Measurements from ENCODE around the gene TSPO2. TPM values are rescaled to one million over a fixed set of nuclear protein-coding genes. Genes with fewer than 3 reads are reported as not detected.

Gene TSPO2
- total and polyA plus RNA-seq, 9 of the 15 experiments (the other 6 are each of a cell fraction or from before 2014, with no cell fraction given), result not detected

DNA sequence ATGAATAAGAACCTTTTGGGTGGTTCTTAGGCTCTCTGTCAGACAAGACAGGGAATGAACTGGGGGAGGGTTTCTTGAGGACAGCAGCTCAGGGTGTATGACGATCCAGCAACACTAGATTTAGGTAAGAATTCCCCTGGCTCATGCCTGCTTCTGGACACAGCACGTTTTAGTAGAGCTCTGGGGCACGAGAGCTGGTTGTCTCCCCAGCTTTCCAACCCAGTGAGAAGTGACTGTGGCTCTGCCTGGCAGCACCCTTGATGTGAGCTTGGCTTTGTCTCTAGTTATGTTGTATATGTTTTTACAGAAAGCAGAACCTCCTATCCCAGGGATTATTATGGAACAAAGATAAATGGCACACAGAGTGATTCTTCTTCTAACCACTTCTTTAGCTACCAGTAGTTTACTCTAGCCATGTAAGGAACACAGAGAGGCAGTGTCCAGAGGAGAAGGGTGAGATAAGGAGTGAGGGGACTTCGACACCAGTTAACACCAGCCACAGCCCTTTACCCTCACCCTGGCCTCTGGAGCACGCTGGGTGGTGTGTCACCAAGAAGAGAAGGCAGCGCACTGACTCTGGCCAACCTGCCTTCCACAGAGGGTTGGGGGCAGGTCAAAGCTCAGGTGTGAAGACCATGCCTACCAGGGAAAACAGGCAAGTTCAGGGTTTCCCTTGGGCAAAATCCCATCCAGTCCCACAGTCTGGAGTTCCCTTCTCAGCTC, 14.7 kb downstream of the TSPO2 start:
- ChIA-PET POLR2A (interaction anchor here (0.9 to 2.9 kb wide), 5 partner anchors 11 to 1170 kb away, joined by 3 to 11 read pairs (median 3); partner anchors contain the start of gene TSPO2), CTCF (ENCODE audit: low intra/inter-chr PET ratio) (interaction anchor here (1.3 kb wide), 1 partner anchor 14 kb away, joined by 4 read pairs; no protein-coding TSS in a partner anchor)
- H4K20me1 ChIP-seq (replicated peaks; ENCODE audit: control insufficient read depth, insufficient read depth, low read length), result no peaks in the 10 kb centered on the region
- TF ChIP-seq JUNB (CRISPR knock-in tag; conservative IDR thresholded peaks at IDR 0.05), result 0 out of 2 replicates have a peak, but pooled peaks have one; percentile 1
- TF ChIP-seq, protein P1, sequence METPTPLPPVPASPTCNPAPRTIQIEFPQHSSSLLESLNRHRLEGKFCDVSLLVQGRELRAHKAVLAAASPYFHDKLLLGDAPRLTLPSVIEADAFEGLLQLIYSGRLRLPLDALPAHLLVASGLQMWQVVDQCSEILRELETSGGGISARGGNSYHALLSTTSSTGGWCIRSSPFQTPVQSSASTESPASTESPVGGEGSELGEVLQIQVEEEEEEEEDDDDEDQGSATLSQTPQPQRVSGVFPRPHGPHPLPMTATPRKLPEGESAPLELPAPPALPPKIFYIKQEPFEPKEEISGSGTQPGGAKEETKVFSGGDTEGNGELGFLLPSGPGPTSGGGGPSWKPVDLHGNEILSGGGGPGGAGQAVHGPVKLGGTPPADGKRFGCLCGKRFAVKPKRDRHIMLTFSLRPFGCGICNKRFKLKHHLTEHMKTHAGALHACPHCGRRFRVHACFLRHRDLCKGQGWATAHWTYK (CRISPR knock-in tag; IDR thresholded peaks at IDR 0.05), result 0 out of 2 replicates have a peak, but pooled peaks have one; percentile 41
- TF ChIP-seq POLR3G (IDR thresholded peaks at IDR 0.05; ENCODE audit: extremely low read depth, insufficient read length, insufficient replicate concordance), result no peak
- TF ChIP-seq ZNF232 (CRISPR knock-in tag; IDR thresholded peaks at IDR 0.05), result no peak
- TF ChIP-seq NCOA6 (IDR thresholded peaks at IDR 0.05), result no peak
- no peak for TF ChIP-seq TAL1 (IDR thresholded peaks at IDR 0.05)
- no peaks in the 10 kb centered on the region for H3K27me3 ChIP-seq (ENCODE audit: control insufficient read depth in 2 of 2, insufficient read depth in 2 of 2, low read length in 2 of 2)
- H3K4me3 ChIP-seq, result no peak overlapping the region
- BruUV-seq (replicated peaks), result no TSS peak
- no peak overlapping the region; a peak in 1 of 4 replicates for H3K9ac ChIP-seq (ENCODE audit: insufficient read depth in 1 of 2, low read depth in 2 of 2, low read length in 2 of 2)
- FAIRE-seq, result no peak
- intact Hi-C loops (cut with micrococcal nuclease), result no loop called here
- DNase-seq (ENCODE audit: extremely low read depth in 1 of 4, low spot score in 3 of 4), result peak in 1 of 4 experiments; percentile 6
- no peaks in the 10 kb centered on the region for H3K9me3 ChIP-seq (replicated peaks; ENCODE audit: control insufficient read depth, insufficient read depth, low read depth, low read length)
- no peak overlapping the region for H3K27ac ChIP-seq (ENCODE audit: extremely low read depth, low read depth, low read length)
- H3K36me3 ChIP-seq (ENCODE audit: control insufficient read depth, insufficient read depth, low read length), result no peaks in the 10 kb centered on the region
- 42% methylated on average over 6 of the region's 6 CpGs for WGBS (ENCODE audit: insufficient coverage, low coverage, missing lambda C conversion rate)
- H3K9me1 ChIP-seq (ENCODE audit: control insufficient read depth, insufficient read depth, low read length), result no peaks in the 10 kb centered on the region
- no peak overlapping the region for H2AFZ ChIP-seq (ENCODE audit: low read depth, low read length)
- H3K4me1 ChIP-seq (replicated peaks in 1 of 2; ENCODE audit: control insufficient read depth in 2 of 2, insufficient read depth in 2 of 2, low read length in 2 of 2), result peaks cover 9 to 27% of the 10 kb centered on the region in 2 experiments; a peak in 4 of 5 replicates
- no peak for ATAC-seq
- in situ Hi-C loops (cut with MboI), result no loop called here
- no peaks in the 10 kb centered on the region for H3K79me2 ChIP-seq (ENCODE audit: control insufficient read depth, insufficient read depth, low read length)
- H3K4me2 ChIP-seq (ENCODE audit: insufficient read depth, low read length), result no peak overlapping the region; the same call in 1 of the 2 replicates

Measured in K562 (cell line).